GM13977 (cell line): ENCODE measurements around the gene MAD1L1.

Source experiments
- DNase-seq: peaks from one replicate; pipeline ENCODE4 v3.0.0; 2012; ENCODE audit warnings: low spot score
- CTCF ChIP-seq: IDR thresholded peaks from 2 replicates; pipeline ENCODE4 v1.5.1; 2012; ENCODE audit warnings: mild to moderate bottlenecking, control low read depth; ENCODE audit not compliant: insufficient read depth; ENCODE audit errors: extremely low read depth, missing control alignments
- in situ Hi-C: fragments of 300-500 bp; cut with MboI; formaldehyde crosslinking; loops from one replicate; pipeline ENCODE4 v1.12.0; 2022; ENCODE audit warnings: low sequenced_read_pairs, low pct_unique_long_range_greater_than_20kb, mixed read lengths, inconsistent platforms; ENCODE audit not compliant: unreplicated experiment

The MAD1L1 gene

GRCh38 chr7:2255145-2256139 is 22.7 kb upstream of the MAD1L1 start:
- no peak for TF ChIP-seq CTCF
- DNase-seq, result no peak
- in situ Hi-C loops, result no loop called here

GRCh38 chr7:2254429-2255144 is 21.8 kb upstream of the MAD1L1 start:
- no peak for TF ChIP-seq CTCF
- in situ Hi-C loops, result no loop called here
- DNase-seq, result no peak

GRCh38 chr7:2253525-2254244 is 20.9 kb upstream of the MAD1L1 start:
- in situ Hi-C loops, result no loop called here
- no peak for DNase-seq
- TF ChIP-seq CTCF, result no peak

- in situ Hi-C loops, result no loop called here
- no peak for DNase-seq
- no peak for TF ChIP-seq CTCF
Measured at GRCh38 chr7:2253021-2253420, 20.3 kb upstream of the MAD1L1 start.

GRCh38 chr7:2251841-2252771 is 19.4 kb upstream of the MAD1L1 start:
- no peak for DNase-seq
- in situ Hi-C loops, result no loop called here
- TF ChIP-seq CTCF, result no peak
